Dermis microvascular lymphatic vessel endothelial cell (primary cell): ENCODE measurements around the gene CYB561. TPM values are rescaled to one million over a fixed set of nuclear protein-coding genes. Genes with fewer than 3 reads are reported as not detected.

ENCODE experiments used
- DNase-seq, 2 donors: peaks; one replicate each; pipeline versions ENCODE4 v3.0.0 to v3.0.0-alpha.2; 2010; ENCODE audit warnings: low read depth in 2 of 2
- total RNA-seq: library from RNA; depleted of rRNA; stranded (reverse); fragments of >200 nt; gene quantifications from 2 replicates; pipeline ENCODE4 v1.2.1, GENCODE V29; 2014

Gene CYB561, protein sequence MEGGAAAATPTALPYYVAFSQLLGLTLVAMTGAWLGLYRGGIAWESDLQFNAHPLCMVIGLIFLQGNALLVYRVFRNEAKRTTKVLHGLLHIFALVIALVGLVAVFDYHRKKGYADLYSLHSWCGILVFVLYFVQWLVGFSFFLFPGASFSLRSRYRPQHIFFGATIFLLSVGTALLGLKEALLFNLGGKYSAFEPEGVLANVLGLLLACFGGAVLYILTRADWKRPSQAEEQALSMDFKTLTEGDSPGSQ
- total RNA-seq, result 8.3 and 12.9 TPM in 2 replicates

GRCh38 chr17:63445954-63446752 lies at the start of gene CYB561:
CYB561 (minus strand) TSS chr17:63446306; CDS start chr17:63437547, 8,759 bp downstream.
- peak in 1 of 2 donors; percentile 65 for DNase-seq

- DNase-seq, result no peak
Observed at GRCh38 chr17:63495491-63495890, 49.4 kb upstream of the CYB561 start.

GRCh38 chr17:63494300-63494928 lies 48.3 kb upstream of the CYB561 start:
- DNase-seq, result no peak

- no peak for DNase-seq
Observed at GRCh38 chr17:63493411-63493810, 47.3 kb upstream of the CYB561 start.

- DNase-seq, result no peak
Observed at GRCh38 chr17:63492940-63493339, 46.8 kb upstream of the CYB561 start.

DNA sequence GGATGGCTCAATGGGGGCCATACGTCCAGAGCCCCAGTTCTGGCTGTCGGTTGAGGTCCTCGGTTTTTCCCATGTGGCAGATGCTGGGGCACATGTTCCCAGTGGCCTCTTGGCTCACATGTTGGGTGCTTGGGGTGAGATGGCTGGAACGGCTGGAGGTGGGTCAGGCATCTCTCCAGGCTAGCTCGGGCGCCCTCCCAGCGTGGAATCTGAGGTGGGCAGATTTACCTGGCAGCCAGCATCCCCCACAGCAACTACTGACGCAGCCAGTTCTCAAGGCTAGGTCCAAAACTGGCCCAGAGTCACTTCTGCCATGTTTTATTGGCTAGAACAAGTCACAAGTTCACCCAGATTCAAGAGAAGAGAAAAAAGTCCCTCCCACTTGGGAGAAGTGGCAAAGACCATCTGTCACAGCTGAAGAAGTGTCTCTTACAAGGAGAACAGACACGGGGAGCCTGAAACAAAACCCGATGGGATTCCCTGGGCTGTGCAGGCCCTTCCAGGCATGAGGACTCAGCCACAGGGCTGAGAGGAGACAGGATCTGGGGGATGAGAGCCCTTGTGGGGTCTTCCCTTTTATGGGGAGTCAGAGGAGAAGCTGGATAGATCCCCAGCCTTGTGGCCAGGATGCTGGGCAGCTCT lies 46.0 kb upstream of the CYB561 start:
- no peak for DNase-seq

GRCh38 chr17:63491413-63491812 lies 45.3 kb upstream of the CYB561 start:
- DNase-seq, result no peak

GRCh38 chr17:63490858-63491400 lies 44.8 kb upstream of the CYB561 start:
- DNase-seq, result no peak

DNA sequence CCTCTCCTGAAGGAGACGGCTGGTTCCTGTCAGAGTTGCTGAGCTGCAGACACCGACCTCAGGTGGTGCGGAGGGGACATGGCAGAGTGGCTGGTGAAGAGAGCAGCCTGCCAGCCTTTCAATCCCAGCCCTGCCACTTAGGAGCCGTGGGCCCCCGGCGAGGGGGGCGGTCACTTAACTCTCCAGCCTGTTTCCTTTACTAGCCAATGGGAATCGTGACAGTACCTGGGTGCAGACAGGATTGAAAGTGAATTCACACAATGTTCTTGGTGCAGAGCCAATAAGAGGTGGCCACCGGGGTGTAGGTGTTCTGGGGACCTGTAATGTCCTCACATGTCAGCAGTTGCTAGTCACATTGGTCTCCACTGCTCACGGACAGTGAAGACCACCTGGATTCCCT lies 44.2 kb upstream of the CYB561 start:
- DNase-seq, result no peak

DNA sequence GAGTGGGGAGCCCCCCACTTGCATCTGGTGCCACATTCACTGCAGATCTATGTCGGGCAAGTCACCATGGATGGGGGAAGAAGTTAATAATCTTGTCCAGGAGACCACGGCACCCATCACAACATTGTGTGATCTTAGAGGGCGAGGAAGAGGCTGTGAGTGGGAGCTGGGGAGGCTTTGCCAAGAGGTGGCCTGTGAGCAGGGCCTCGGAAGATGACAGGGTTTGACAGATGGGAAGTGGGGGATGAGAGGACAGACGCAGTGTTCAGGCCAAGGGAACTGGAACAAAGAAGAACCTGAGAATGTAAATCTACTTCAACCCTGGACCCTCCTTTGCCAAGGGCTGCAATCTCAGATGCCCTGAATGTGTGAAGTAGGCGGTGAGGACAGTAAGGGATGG lies 43.2 kb upstream of the CYB561 start:
- no peak for DNase-seq

DNA sequence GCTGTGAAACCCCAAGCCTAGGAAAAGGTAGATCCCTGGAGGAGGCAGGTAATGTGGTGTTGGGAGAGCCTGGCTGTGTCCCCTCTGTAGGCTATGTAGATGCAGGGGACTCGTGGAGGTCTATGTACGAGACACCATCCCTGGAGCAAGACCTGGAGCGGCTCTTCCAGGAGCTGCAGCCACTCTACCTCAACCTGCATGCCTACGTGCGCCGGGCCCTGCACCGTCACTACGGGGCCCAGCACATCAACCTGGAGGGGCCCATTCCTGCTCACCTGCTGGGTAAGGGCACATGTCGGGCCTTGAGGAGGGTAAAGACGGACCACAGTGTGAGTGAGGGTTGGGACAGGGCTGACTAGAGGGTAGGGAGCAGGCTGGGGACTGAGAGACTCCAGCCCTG lies 42.7 kb upstream of the CYB561 start:
- no peak for DNase-seq

DNA sequence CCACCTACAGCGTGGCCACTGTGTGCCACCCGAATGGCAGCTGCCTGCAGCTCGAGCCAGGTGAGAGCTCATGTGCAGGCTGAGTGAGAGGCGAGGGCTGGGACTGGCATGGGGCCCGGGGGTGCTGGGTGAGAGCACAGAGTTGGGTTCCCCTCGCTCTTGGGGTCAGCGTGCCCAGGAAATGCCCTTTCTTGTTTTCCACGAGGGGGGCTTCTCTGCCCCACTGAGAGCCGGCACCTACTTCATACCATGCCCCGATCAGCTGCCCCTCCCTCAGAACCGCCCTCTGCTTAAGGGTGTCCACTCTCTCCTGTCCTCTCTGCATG lies 40.9 kb upstream of the CYB561 start:
- DNase-seq, result no peak

- no peak for DNase-seq
Observed at GRCh38 chr17:63486317-63487013, 40.4 kb upstream of the CYB561 start.

- DNase-seq, result no peak
Observed at GRCh38 chr17:63483655-63484575, 37.8 kb upstream of the CYB561 start.

DNA sequence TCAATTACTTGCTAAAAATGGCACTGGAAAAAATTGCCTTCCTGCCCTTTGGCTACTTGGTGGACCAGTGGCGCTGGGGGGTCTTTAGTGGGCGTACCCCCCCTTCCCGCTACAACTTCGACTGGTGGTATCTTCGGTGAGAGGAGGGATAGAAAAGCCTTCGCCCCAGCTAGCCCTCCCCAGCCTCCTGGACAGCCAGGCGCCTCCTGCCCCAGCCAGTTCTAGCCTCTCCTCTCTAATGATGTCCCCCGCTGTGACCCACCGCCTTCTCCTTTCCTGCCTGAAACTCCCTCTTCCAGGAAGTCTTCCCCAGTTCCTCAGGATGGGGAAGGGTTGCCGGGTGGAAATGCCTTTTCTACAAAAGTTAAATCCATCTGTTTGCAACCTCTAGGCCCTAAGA lies 36.9 kb upstream of the CYB561 start:
- DNase-seq, result no peak

GRCh38 chr17:63482509-63482908 lies 36.4 kb upstream of the CYB561 start:
- no peak for DNase-seq

GRCh38 chr17:63481488-63481870 lies 35.4 kb upstream of the CYB561 start:
- DNase-seq, result no peak

GRCh38 chr17:63480826-63481487 lies 34.9 kb upstream of the CYB561 start:
- DNase-seq, result no peak

DNA sequence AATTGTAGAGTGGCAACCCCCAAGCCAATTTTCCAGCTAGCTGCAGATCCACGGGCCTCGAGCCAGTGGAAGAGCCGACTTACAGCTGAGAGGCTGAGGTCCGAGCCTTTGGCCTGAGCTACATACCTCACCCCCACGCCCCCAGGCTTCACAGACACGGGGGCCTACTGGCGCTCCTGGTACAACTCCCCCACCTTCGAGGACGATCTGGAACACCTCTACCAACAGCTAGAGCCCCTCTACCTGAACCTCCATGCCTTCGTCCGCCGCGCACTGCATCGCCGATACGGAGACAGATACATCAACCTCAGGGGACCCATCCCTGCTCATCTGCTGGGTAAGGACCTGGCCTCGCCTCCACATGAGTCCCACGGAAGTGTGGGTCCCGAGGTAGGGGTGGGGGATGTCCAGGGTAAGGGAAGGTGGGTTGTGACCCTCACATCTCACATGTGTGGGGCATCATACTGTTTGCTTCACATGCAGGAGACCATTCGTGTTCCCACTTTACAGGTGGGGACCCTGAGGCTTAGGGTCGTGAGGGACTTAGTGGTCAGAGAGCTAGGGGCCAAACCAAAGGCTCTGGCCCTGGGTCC lies 34.2 kb upstream of the CYB561 start:
- no peak for DNase-seq
